HepG2 (cell line): ENCODE measurements around the gene TUT7. TPM values are rescaled to one million over a fixed set of nuclear protein-coding genes. Genes with fewer than 3 reads are reported as not detected.

Experiments used
- ATAC-seq: fragments of 200-7000 bp; cut with Tn5 transposase; 3 replicates; pipeline ENCODE4 v1.9.1; 2020; ENCODE audit warnings: mild to moderate bottlenecking, moderate library complexity
- BruUV-seq: library from RNA; stranded (reverse); fragments of 400-500 nt; replicated peaks from 2 replicates; lab custom pipeline; 2021; lab: Mats Ljungman, UMichigan
- CTCF ChIA-PET: fragments of 300-600 bp; formaldehyde crosslinking; extraction: SDS; loops from one replicate; lab custom pipeline; 2021; ENCODE audit warnings: low total read pairs, inconsistent platforms, low intra/inter-chr PET ratio; lab: Yijun Ruan, JAX
- POLR2A ChIA-PET: fragments of 350-600 bp; sonication (Branson Sonifier 250); formaldehyde crosslinking; loops from one replicate; lab custom pipeline; 2020; ENCODE audit warnings: antibody characterized with exemption, inconsistent platforms; lab: Yijun Ruan, JAX
- DNase-seq: peaks from one replicate; pipeline ENCODE4 v3.0.0-alpha.2; 2015; ENCODE audit warnings: low spot score
- FAIRE-seq: peaks from 3 replicates; lab custom pipeline; 2011; peaks lifted over from hg19 to GRCh38; lab: Jason Lieb, UNC
- H2AFZ ChIP-seq: one replicate; pipeline ENCODE4 v1.6.1; 2011; ENCODE audit warnings: low read length, inconsistent platforms
- H3K27ac ChIP-seq: fragments of 300-600 bp; 3 replicates; pipeline ENCODE4 v1.8.0; 2011; ENCODE audit warnings: mixed run types, mild to moderate bottlenecking, mixed read lengths, low read length, inconsistent platforms; ENCODE audit not compliant: insufficient read depth; ENCODE audit errors: extremely low read length
- H3K27me3 ChIP-seq, 2 experiments: fragments of 200-600 bp in 1 of 2; 2 replicates in 1 of 2; 3 replicates in 1 of 2; pipeline versions ENCODE4 v1.6.0 to v1.8.0; 2011; ENCODE audit warnings: low read length in 2 of 2, mild to moderate bottlenecking in 2 of 2, moderate library complexity in 2 of 2, inconsistent platforms in 1 of 2; ENCODE audit not compliant: insufficient read depth in 2 of 2, control insufficient read depth in 1 of 2
- H3K36me3 ChIP-seq, 2 experiments: fragments of 200-600 bp in 1 of 2; replicated peaks in 1 of 2; 2 replicates in 1 of 2; 3 replicates in 1 of 2; pipeline versions ENCODE4 v1.5.1 to v1.8.0; 2011; ENCODE audit warnings: low read length in 2 of 2, inconsistent platforms in 1 of 2; ENCODE audit not compliant: insufficient read depth in 2 of 2, control insufficient read depth in 1 of 2
- H3K4me1 ChIP-seq: 2 replicates; pipeline ENCODE4 v1.5.1; 2012; ENCODE audit warnings: low read length, inconsistent platforms; ENCODE audit not compliant: insufficient read depth
- H3K4me2 ChIP-seq: 2 replicates; pipeline ENCODE4 v1.6.0; 2011; ENCODE audit warnings: low read depth, low read length, inconsistent platforms
- H3K4me3 ChIP-seq, 3 experiments: fragments of 200-600 bp in 1 of 3; sonication (generic), shearing (Covaris generic) in 1 of 3; replicated peaks in 1 of 3; 2 replicates each; pipeline ENCODE4 v1.5.1; 2011 to 2016; ENCODE audit warnings: low read length in 3 of 3, inconsistent platforms in 2 of 3, low read depth in 2 of 3, mild to moderate bottlenecking in 2 of 3, control low read depth in 1 of 3, mixed read lengths in 1 of 3; ENCODE audit not compliant: insufficient read depth in 1 of 3
- H3K79me2 ChIP-seq: one replicate; pipeline ENCODE4 v1.6.1; 2011; ENCODE audit warnings: low read length, inconsistent platforms; ENCODE audit not compliant: insufficient read depth
- H3K9ac ChIP-seq: 2 replicates; pipeline ENCODE4 v1.6.0; 2011; ENCODE audit warnings: mild to moderate bottlenecking, low read depth, low read length, inconsistent platforms; ENCODE audit not compliant: insufficient read depth
- H3K9me3 ChIP-seq: 2 replicates; pipeline ENCODE4 v1.5.1; 2012; ENCODE audit warnings: mild to moderate bottlenecking, low read length
- H4K20me1 ChIP-seq: 2 replicates; pipeline ENCODE4 v1.6.0; 2011; ENCODE audit warnings: inconsistent platforms, mild to moderate bottlenecking, low read length, moderate library complexity; ENCODE audit not compliant: insufficient read depth
- ATAD3A ChIP-seq: sonication (generic); formaldehyde crosslinking; IDR thresholded peaks from 2 replicates; pipeline ENCODE4 v1.4.0; 2020; ENCODE audit warnings: missing genetic modification reagents
- FUBP1 ChIP-seq: sonication (generic); formaldehyde crosslinking; IDR thresholded peaks from 2 replicates; pipeline ENCODE4 v1.5.1; 2020; ENCODE audit warnings: missing genetic modification reagents, mild to moderate bottlenecking, borderline replicate concordance
- HDAC1 ChIP-seq: sonication (generic); formaldehyde crosslinking; IDR thresholded peaks from 2 replicates; pipeline ENCODE4 v1.5.1; 2020; ENCODE audit warnings: mild to moderate bottlenecking, missing genetic modification reagents
- HOXA7 ChIP-seq: sonication (generic); formaldehyde crosslinking; IDR thresholded peaks from 2 replicates; pipeline ENCODE4 v1.8.1; 2022; ENCODE audit warnings: mild to moderate bottlenecking, missing genetic modification reagents, moderate library complexity
- KLF13 ChIP-seq: sonication (generic); formaldehyde crosslinking; IDR thresholded peaks from 2 replicates; pipeline ENCODE4 v1.4.0; 2020; ENCODE audit warnings: mild to moderate bottlenecking, missing genetic modification reagents
- MIER2 ChIP-seq: IDR thresholded peaks from 2 replicates; pipeline ENCODE4 v1.6.1; 2016; ENCODE audit warnings: missing biosample characterization, missing genetic modification reagents
- MXD3 ChIP-seq: IDR thresholded peaks from 2 replicates; pipeline ENCODE4 v1.6.1; 2016; ENCODE audit warnings: mild to moderate bottlenecking, missing biosample characterization, missing genetic modification reagents
- MXI1 ChIP-seq: IDR thresholded peaks from 3 replicates; pipeline ENCODE4 v1.6.1; 2012; ENCODE audit warnings: low read depth, low read length, inconsistent platforms, borderline replicate concordance
- MYC ChIP-seq: sonication (generic); formaldehyde crosslinking; IDR thresholded peaks from 2 replicates; pipeline ENCODE4 v1.9.0; 2021; ENCODE audit warnings: missing genetic modification reagents, borderline replicate concordance
- PAXIP1 ChIP-seq: sonication (generic); formaldehyde crosslinking; conservative IDR thresholded peaks from 2 replicates; pipeline ENCODE4 v1.4.0; 2020; ENCODE audit warnings: mild to moderate bottlenecking, missing genetic modification reagents, moderate library complexity
- SIX1 ChIP-seq: sonication (generic); formaldehyde crosslinking; IDR thresholded peaks from 2 replicates; pipeline ENCODE4 v1.4.0; 2020; ENCODE audit warnings: missing genetic modification reagents, borderline replicate concordance
- TBP ChIP-seq: sonication (generic); formaldehyde crosslinking; IDR thresholded peaks from 2 replicates; pipeline ENCODE4 v1.5.0; 2020; ENCODE audit warnings: missing genetic modification reagents
- ZNF280D ChIP-seq: sonication (generic); formaldehyde crosslinking; IDR thresholded peaks from 2 replicates; pipeline ENCODE4 v1.5.1; 2020; ENCODE audit warnings: mild to moderate bottlenecking, missing genetic modification reagents
- ZNF331 ChIP-seq: sonication (generic); formaldehyde crosslinking; IDR thresholded peaks from 2 replicates; pipeline ENCODE4 v1.4.0; 2020; ENCODE audit warnings: missing genetic modification reagents
- ZNF629 ChIP-seq: sonication (generic); formaldehyde crosslinking; conservative IDR thresholded peaks from 2 replicates; pipeline ENCODE4 v1.5.0; 2020; ENCODE audit warnings: missing genetic modification reagents
- ZNF839 ChIP-seq: sonication (generic); formaldehyde crosslinking; IDR thresholded peaks from 2 replicates; pipeline ENCODE4 v1.4.0; 2020; ENCODE audit warnings: missing genetic modification reagents, mild to moderate bottlenecking, borderline replicate concordance
- WGBS: methylation state at CpG from one replicate; pipeline ENCODE4 v1.1.6; 2017; ENCODE audit warnings: low lambda C conversion rate; 5-methylcytosine and 5-hydroxymethylcytosine counted together
- in situ Hi-C: cut with HindIII; loops from 2 replicates; pipeline ENCODE4 v1.10.0; 2017; ENCODE audit warnings: low pct_unique_long_range_greater_than_20kb; ENCODE audit not compliant: extremely low pct_ligation_motif_present
- intact Hi-C: fragments of 100-400 bp; cut with micrococcal nuclease; formaldehyde crosslinking; loops from one replicate; pipeline ENCODE4 v1.10.0; 2022; ENCODE audit not compliant: unreplicated experiment
- polyA plus RNA-seq, 8 experiments: library from polyadenylated mRNA; depleted of rRNA in 3 of 8; stranded (reverse) in 7 of 8; unstranded in 1 of 8; fragments of >200 nt; fragmentation: Illumina TruSeq in 4 of 8; extraction: Trizol in 4 of 8; gene quantifications; 2 replicates each; pipeline versions ENCODE4 v1.2.1 to v1.2.3, GENCODE V29; 2011 to 2016; ENCODE audit warnings: low read depth in 4 of 8, missing spikeins in 1 of 8, mixed read lengths in 1 of 8; ENCODE audit not compliant: insufficient read depth in 1 of 8
- total RNA-seq, 5 experiments: library from RNA; depleted of rRNA; stranded (reverse); fragments of >200 nt; fragmentation: Illumina TruSeq; extraction: Trizol; gene quantifications; 2 replicates each; pipeline ENCODE4 v1.2.3, GENCODE V29; 2016; ENCODE audit warnings: low read depth in 1 of 5

Gene TUT7
- total and polyA plus RNA-seq, 2 of the 13 experiments (the other 11 are each of a cell fraction or from before 2014, with no cell fraction given) = 12.0 to 19.4 TPM

GRCh38 chr9:86347991-86348390 is 6.2 kb downstream of the TUT7 start:
- POLR2A ChIA-PET = no interaction called here
- TF ChIP-seq MIER2 (CRISPR knock-in tag) = no peak
- TF ChIP-seq MXI1 = no peak
- TF ChIP-seq ZNF629 (CRISPR knock-in tag) = peak; percentile 79
- TF ChIP-seq TBP = no peak
- TF ChIP-seq ZNF331 = no peak
- TF ChIP-seq KLF13 = no peak
- 0 out of 2 replicates have a peak, but pooled peaks have one; percentile 2 for TF ChIP-seq HDAC1
- no peak for TF ChIP-seq MYC (CRISPR knock-in tag)
- no peak for TF ChIP-seq ZNF839
- TF ChIP-seq ATAD3A = no peak
- no peak for TF ChIP-seq FUBP1 (CRISPR knock-in tag)
- TF ChIP-seq MXD3 (CRISPR knock-in tag) = no peak
- no peak for TF ChIP-seq HOXA7 (CRISPR knock-in tag)
- no peak for TF ChIP-seq SIX1
- no peak for TF ChIP-seq PAXIP1 (CRISPR knock-in tag)
- no peak for TF ChIP-seq ZNF280D (CRISPR knock-in tag)

More at GRCh38 chr9:86347991-86348390, 6.2 kb downstream of the TUT7 start:
- intact Hi-C loops (no loop called here), in situ Hi-C loops (no loop called here)
- Histone ChIP-seq H4K20me1 (peaks cover 5% of the 10 kb centered on the region; the same call in 1 of the 2 replicates), H3K4me2 (0 out of 2 replicates have a peak overlapping the region, but pooled peaks have one; percentile 27), H3K9ac (no peak overlapping the region), H3K4me1 (peaks cover 56% of the 10 kb centered on the region), H3K27ac (no peak overlapping the region), H3K27me3 (no peaks in the 10 kb centered on the region), H3K79me2 (peaks cover 57% of the 10 kb centered on the region), H3K4me3 (no peak overlapping the region), H2AFZ (no peak overlapping the region), H3K36me3 (peaks cover 6 to 21% of the 10 kb centered on the region in 2 experiments; a peak in 4 of 5 replicates), H3K9me3 (no peaks in the 10 kb centered on the region)
- BruUV-seq = no TSS peak
- no peak for FAIRE-seq
- CTCF ChIA-PET = no interaction called here
- ATAC-seq = no peak
- no peak for DNase-seq
- 92% methylated on average over 2 of the region's 2 CpGs for WGBS
